H9 (cell line): ENCODE measurements around the gene CASQ2. TPM values are rescaled to one million over a fixed set of nuclear protein-coding genes. Genes with fewer than 3 reads are reported as not detected.

Experiments
- DNase-seq: peaks from one replicate; pipeline ENCODE4 v3.0.0-alpha.2; 2017
- H2AFZ ChIP-seq: one replicate; pipeline ENCODE4 v1.6.1; 2013; ENCODE audit warnings: mild to moderate bottlenecking, low read length, control low read depth, moderate library complexity
- H2AK5ac ChIP-seq: 2 replicates; pipeline ENCODE4 v1.6.1; 2013; ENCODE audit warnings: low read length, control low read depth, mixed read lengths; ENCODE audit not compliant: insufficient read length
- H2BK120ac ChIP-seq: one replicate; pipeline ENCODE4 v1.6.1; 2013; ENCODE audit warnings: low read depth, mild to moderate bottlenecking, low read length, control low read depth, inconsistent platforms; ENCODE audit not compliant: poor library complexity, severe bottlenecking
- H2BK12ac ChIP-seq: 2 replicates; pipeline ENCODE4 v1.6.1; 2013; ENCODE audit warnings: low read length, control low read depth, mixed read lengths, low read depth; ENCODE audit not compliant: insufficient read length
- H2BK15ac ChIP-seq: 2 replicates; pipeline ENCODE4 v1.6.1; 2013; ENCODE audit warnings: low read depth, low read length, control low read depth
- H2BK20ac ChIP-seq: one replicate; pipeline ENCODE4 v1.6.1; 2013; ENCODE audit warnings: low read depth, mild to moderate bottlenecking, low read length, control low read depth, inconsistent platforms; ENCODE audit not compliant: poor library complexity, severe bottlenecking
- H2BK5ac ChIP-seq: 2 replicates; pipeline ENCODE4 v1.6.1; 2013; ENCODE audit warnings: low read length, control low read depth, mixed read lengths; ENCODE audit not compliant: insufficient read length
- H3K14ac ChIP-seq: 2 replicates; pipeline ENCODE4 v1.6.1; 2013; ENCODE audit warnings: low read length, control low read depth; ENCODE audit not compliant: insufficient read depth
- H3K18ac ChIP-seq: 2 replicates; pipeline ENCODE4 v1.6.1; 2013; ENCODE audit warnings: low read depth, mild to moderate bottlenecking, mixed read lengths, low read length, control low read depth; ENCODE audit not compliant: insufficient read length
- H3K23ac ChIP-seq: 2 replicates; pipeline ENCODE4 v1.6.1; 2013; ENCODE audit warnings: low read length, control low read depth, mixed read lengths, low read depth; ENCODE audit not compliant: insufficient read length
- H3K23me2 ChIP-seq: 2 replicates; pipeline ENCODE4 v1.6.1; 2013; ENCODE audit warnings: low read depth, mild to moderate bottlenecking, mixed read lengths, low read length, control low read depth; ENCODE audit not compliant: insufficient read length, poor library complexity, severe bottlenecking
- H3K27ac ChIP-seq: 2 replicates; pipeline ENCODE4 v1.5.1; 2013; ENCODE audit warnings: low read length, control low read depth, mixed read lengths, low read depth; ENCODE audit not compliant: insufficient read length
- H3K27me3 ChIP-seq: 2 replicates; pipeline ENCODE4 v1.6.1; 2013; ENCODE audit warnings: low read length, control low read depth, inconsistent platforms; ENCODE audit not compliant: insufficient read depth
- H3K4ac ChIP-seq: 2 replicates; pipeline ENCODE4 v1.6.1; 2013; ENCODE audit warnings: low read depth, mild to moderate bottlenecking, control low read depth, inconsistent platforms, low read length, moderate library complexity
- H3K4me1 ChIP-seq: 2 replicates; pipeline ENCODE4 v1.6.1; 2013; ENCODE audit warnings: low read length, control low read depth, inconsistent platforms; ENCODE audit not compliant: insufficient read depth
- H3K4me2 ChIP-seq: 2 replicates; pipeline ENCODE4 v1.6.1; 2013; ENCODE audit warnings: low read length, control low read depth, mixed read lengths; ENCODE audit not compliant: insufficient read length, insufficient read depth
- H3K56ac ChIP-seq: 2 replicates; pipeline ENCODE4 v1.6.1; 2013; ENCODE audit warnings: low read depth, mild to moderate bottlenecking, mixed read lengths, low read length, control low read depth; ENCODE audit not compliant: insufficient read length
- H3K79me1 ChIP-seq: 2 replicates; pipeline ENCODE4 v1.6.1; 2013; ENCODE audit warnings: low read depth, mild to moderate bottlenecking, moderate library complexity, low read length, control low read depth, inconsistent platforms; ENCODE audit not compliant: insufficient read depth, poor library complexity, severe bottlenecking
- H3K79me2 ChIP-seq: 2 replicates; pipeline ENCODE4 v1.6.1; 2013; ENCODE audit warnings: low read length, control low read depth, inconsistent platforms; ENCODE audit not compliant: insufficient read depth
- H3K9ac ChIP-seq: 2 replicates; pipeline ENCODE4 v1.6.1; 2013; ENCODE audit warnings: low read length, control low read depth, mixed read lengths; ENCODE audit not compliant: insufficient read length; ENCODE audit errors: extremely low read depth
- H3K9me3 ChIP-seq: one replicate; pipeline ENCODE4 v1.6.1; 2013; ENCODE audit warnings: low read depth, low read length, inconsistent platforms; ENCODE audit not compliant: control insufficient read depth
- H3T11ph ChIP-seq: one replicate; pipeline ENCODE4 v1.6.1; 2013; ENCODE audit warnings: mild to moderate bottlenecking, low read length, control low read depth, inconsistent platforms
- H4K20me1 ChIP-seq: one replicate; pipeline ENCODE4 v1.6.1; 2013; ENCODE audit not compliant: control insufficient read depth, insufficient read length, insufficient read depth
- H4K5ac ChIP-seq: 2 replicates; pipeline ENCODE4 v1.6.1; 2013; ENCODE audit warnings: low read depth, mild to moderate bottlenecking, mixed read lengths, low read length, control low read depth; ENCODE audit not compliant: insufficient read length
- H4K8ac ChIP-seq: replicated peaks from 2 replicates; pipeline ENCODE4 v1.6.1; 2013; ENCODE audit warnings: low read length, control low read depth, mixed read lengths, low read depth; ENCODE audit not compliant: insufficient read length
- H4K91ac ChIP-seq: 2 replicates; pipeline ENCODE4 v1.6.1; 2013; ENCODE audit warnings: low read depth, mild to moderate bottlenecking, moderate library complexity, mixed read lengths, low read length, control low read depth; ENCODE audit not compliant: insufficient read length
- H3K27ac Mint-ChIP-seq, 3 experiments: 2 replicates in 2 of 3; 3 replicates in 1 of 3; pipeline ENCODE4 v1.8.0; 2020 to 2021; ENCODE audit warnings: mixed read lengths in 3 of 3, mild to moderate bottlenecking in 1 of 3, moderate library complexity in 1 of 3
- H3K27me3 Mint-ChIP-seq: 2 replicates; pipeline ENCODE4 v1.8.0; 2021; ENCODE audit warnings: low read depth, mild to moderate bottlenecking, moderate library complexity, mixed read lengths
- H3K36me3 Mint-ChIP-seq, 3 experiments: 2 replicates in 2 of 3; 3 replicates in 1 of 3; pipeline ENCODE4 v1.8.0; 2020 to 2021; ENCODE audit warnings: low read depth in 3 of 3, mixed read lengths in 3 of 3; ENCODE audit not compliant: insufficient read depth in 1 of 3
- H3K4me1 Mint-ChIP-seq, 2 experiments: 2 replicates each; pipeline ENCODE4 v1.8.0; 2020; ENCODE audit warnings: mixed read lengths in 2 of 2
- H3K4me3 Mint-ChIP-seq, 2 experiments: 2 replicates in 1 of 2; 3 replicates in 1 of 2; pipeline ENCODE4 v1.8.0; 2020 to 2021; ENCODE audit warnings: mild to moderate bottlenecking in 2 of 2, mixed read lengths in 2 of 2, moderate library complexity in 1 of 2
- H3K9me3 Mint-ChIP-seq, 2 experiments: 2 replicates in 1 of 2; 3 replicates in 1 of 2; pipeline ENCODE4 v1.8.0; 2020; ENCODE audit warnings: mild to moderate bottlenecking in 2 of 2, mixed read lengths in 2 of 2, moderate library complexity in 1 of 2
- WGBS: extraction: QIAGEN DNeasy Blood & Tissue Kit; methylation state at CpG from one replicate; pipeline ENCODE4 v1.1.7; 2013; ENCODE audit warnings: missing lambda C conversion rate, low lambda C conversion rate, mixed read lengths; ENCODE audit not compliant: insufficient read length; ENCODE audit errors: extremely low coverage; 5-methylcytosine and 5-hydroxymethylcytosine counted together
- total RNA-seq: library from RNA; stranded (reverse); gene quantifications from 2 replicates; pipeline ENCODE4 v1.2.1, GENCODE V29; 2021
- TF ChIP-seq, protein P1 (sequence below): fragments of 200-600 bp; sonication (generic); conservative IDR thresholded peaks from 3 replicates; pipeline ENCODE4 v1.8.0; 2021; ENCODE audit warnings: antibody characterized with exemption, mild to moderate bottlenecking

CASQ2 gene
- total RNA-seq, 1 experiment from 2014 or later, result not detected

- H2BK15ac ChIP-seq, result no peak overlapping the region
- no peak overlapping the region for H3T11ph ChIP-seq
- H2BK120ac ChIP-seq, result no peak overlapping the region
- Mint-ChIP-seq H3K9me3 (no peaks in the 10 kb centered on the region), H3K27ac (peak overlapping the region in 1 of 3 experiments; percentile 68; a peak in 1 of 7 replicates), H3K4me1 (peaks cover 0 to 8% of the 10 kb centered on the region in 2 experiments; a peak in 2 of 4 replicates), H3K4me3 (no peak overlapping the region), H3K36me3 (peaks cover 26 to 58% (median 36%) of the 10 kb centered on the region in 3 experiments), H3K27me3 (no peaks in the 10 kb centered on the region)
- no peak overlapping the region for H4K91ac ChIP-seq
- H3K56ac ChIP-seq, result no peak overlapping the region
- H2BK5ac ChIP-seq, result no peak overlapping the region
- no CpG with 5 or more reads among the region's 6 CpGs for WGBS
- no peaks in the 10 kb centered on the region for H3K9me3 ChIP-seq
- no peak overlapping the region for H3K9ac ChIP-seq
- H4K5ac ChIP-seq, result no peak overlapping the region
- no peak overlapping the region for H3K4ac ChIP-seq
- no peaks in the 10 kb centered on the region for H3K79me1 ChIP-seq
- no peak overlapping the region for H3K27ac ChIP-seq
- H3K27me3 ChIP-seq, result no peaks in the 10 kb centered on the region
- H3K18ac ChIP-seq, result no peak overlapping the region
- H3K4me2 ChIP-seq, result no peak overlapping the region
- no peak overlapping the region for H2BK20ac ChIP-seq
- H4K8ac ChIP-seq, result no peak overlapping the region
- no peaks in the 10 kb centered on the region for H3K23me2 ChIP-seq
- H3K4me1 ChIP-seq, result no peaks in the 10 kb centered on the region
- no peaks in the 10 kb centered on the region for H3K79me2 ChIP-seq
- H2AFZ ChIP-seq, result no peak overlapping the region
- H2BK12ac ChIP-seq, result no peak overlapping the region
- no peak for DNase-seq
- no peak overlapping the region for H3K14ac ChIP-seq
- no peaks in the 10 kb centered on the region for H4K20me1 ChIP-seq
- no peak overlapping the region for H2AK5ac ChIP-seq
- H3K23ac ChIP-seq, result no peak overlapping the region
- TF ChIP-seq, protein P1, sequence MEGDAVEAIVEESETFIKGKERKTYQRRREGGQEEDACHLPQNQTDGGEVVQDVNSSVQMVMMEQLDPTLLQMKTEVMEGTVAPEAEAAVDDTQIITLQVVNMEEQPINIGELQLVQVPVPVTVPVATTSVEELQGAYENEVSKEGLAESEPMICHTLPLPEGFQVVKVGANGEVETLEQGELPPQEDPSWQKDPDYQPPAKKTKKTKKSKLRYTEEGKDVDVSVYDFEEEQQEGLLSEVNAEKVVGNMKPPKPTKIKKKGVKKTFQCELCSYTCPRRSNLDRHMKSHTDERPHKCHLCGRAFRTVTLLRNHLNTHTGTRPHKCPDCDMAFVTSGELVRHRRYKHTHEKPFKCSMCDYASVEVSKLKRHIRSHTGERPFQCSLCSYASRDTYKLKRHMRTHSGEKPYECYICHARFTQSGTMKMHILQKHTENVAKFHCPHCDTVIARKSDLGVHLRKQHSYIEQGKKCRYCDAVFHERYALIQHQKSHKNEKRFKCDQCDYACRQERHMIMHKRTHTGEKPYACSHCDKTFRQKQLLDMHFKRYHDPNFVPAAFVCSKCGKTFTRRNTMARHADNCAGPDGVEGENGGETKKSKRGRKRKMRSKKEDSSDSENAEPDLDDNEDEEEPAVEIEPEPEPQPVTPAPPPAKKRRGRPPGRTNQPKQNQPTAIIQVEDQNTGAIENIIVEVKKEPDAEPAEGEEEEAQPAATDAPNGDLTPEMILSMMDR, result no peak
These were observed 102.3 kb downstream of the CASQ2 start for GRCh38 chr1:115666206-115666605.
